D721Med (cell line): ENCODE data around the gene ATP8B4.

Experiments
- DNase-seq: peaks from one replicate; pipeline ENCODE4 v3.0.0; 2011; ENCODE audit warnings: low spot score; ENCODE audit not compliant: insufficient read length
- FAIRE-seq: peaks from 2 replicates; lab custom pipeline; 2011; peaks lifted over from hg19 to GRCh38; lab: Jason Lieb, UNC
- CTCF ChIP-seq: IDR thresholded peaks from 2 replicates; pipeline ENCODE4 v1.5.1; 2012; ENCODE audit warnings: mild to moderate bottlenecking, control low read depth; ENCODE audit not compliant: insufficient read depth; ENCODE audit errors: missing control alignments

ATP8B4 gene

GRCh38 chr15:50055750-50056157, 63.3 kb downstream of the ATP8B4 start:
- FAIRE-seq (no peak), DNase-seq (no peak)
- TF ChIP-seq CTCF: no peak

GRCh38 chr15:50055332-50055731, 63.7 kb downstream of the ATP8B4 start:
- FAIRE-seq: no peak
- no peak for TF ChIP-seq CTCF
- no peak for DNase-seq

- FAIRE-seq (no peak), DNase-seq (no peak)
Measured at GRCh38 chr15:50053055-50053856, 65.8 kb downstream of the ATP8B4 start.

GRCh38 chr15:50051811-50052419, 67.1 kb downstream of the ATP8B4 start:
- no peak for DNase-seq
- no peak for FAIRE-seq
- peak; percentile 66 for TF ChIP-seq CTCF

More at GRCh38 chr15:50053055-50053856, 65.8 kb downstream of the ATP8B4 start:
- no peak for TF ChIP-seq CTCF

GRCh38 chr15:50050986-50051743, 67.9 kb downstream of the ATP8B4 start:
- no peak for FAIRE-seq
- TF ChIP-seq CTCF: no peak
- no peak for DNase-seq

GRCh38 chr15:50049871-50050270, 69.2 kb downstream of the ATP8B4 start:
- DNase-seq (no peak), FAIRE-seq (no peak)
- TF ChIP-seq CTCF: no peak

GRCh38 chr15:50046867-50047266, 72.2 kb downstream of the ATP8B4 start:
- no peak for TF ChIP-seq CTCF
- FAIRE-seq (no peak), DNase-seq (no peak)
